OCI-LY3 (cell line): ENCODE measurements around the gene ATP1A1.

ENCODE experiments used
- H2AFZ ChIP-seq: fragments of 200-600, 300-600 bp; shearing (Covaris generic); 2 replicates; pipeline ENCODE4 v1.6.0; 2014; ENCODE audit warnings: antibody characterized with exemption, low read depth, low read length
- H3K27ac ChIP-seq: fragments of 200-600, 300-600 bp; sonication (generic); 2 replicates; pipeline ENCODE4 v1.5.1; 2014; ENCODE audit warnings: mild to moderate bottlenecking, low read length, moderate library complexity, mixed read lengths
- H3K27me3 ChIP-seq: fragments of 200-600, 300-600 bp; sonication (generic); 2 replicates; pipeline ENCODE4 v1.6.1; 2014; ENCODE audit warnings: low read depth, low read length, mixed read lengths
- H3K36me3 ChIP-seq: fragments of 200-600, 300-600 bp; sonication (generic); replicated peaks from 2 replicates; pipeline ENCODE3; 2014; ENCODE audit warnings: low read depth, low read length, mixed read lengths
- H3K4me1 ChIP-seq: fragments of 300-600, 200-600 bp; sonication (generic); 2 replicates; pipeline ENCODE4 v1.6.1; 2014; ENCODE audit warnings: low read length, mixed read lengths
- H3K4me2 ChIP-seq: fragments of 200-600, 300-600 bp; sonication (generic); 2 replicates; pipeline ENCODE4 v1.6.1; 2014; ENCODE audit warnings: low read length, mixed read lengths
- H3K4me3 ChIP-seq: fragments of 300-600, 200-600 bp; sonication (generic); 2 replicates; pipeline ENCODE4 v1.5.1; 2014; ENCODE audit warnings: antibody characterized with exemption, mild to moderate bottlenecking, low read length, moderate library complexity
- H3K79me2 ChIP-seq: fragments of 300-600, 200-600 bp; shearing (Covaris generic); 2 replicates; pipeline ENCODE4 v1.6.1; 2014; ENCODE audit warnings: mild to moderate bottlenecking, low read length, mixed read lengths
- H3K9ac ChIP-seq: fragments of 300-600, 200-600 bp; shearing (Covaris generic); 2 replicates; pipeline ENCODE4 v1.6.0; 2014; ENCODE audit warnings: mild to moderate bottlenecking, low read length, moderate library complexity
- H3K9me3 ChIP-seq: fragments of 200-600, 300-600 bp; shearing (Covaris generic); 2 replicates; pipeline ENCODE4 v1.6.1; 2014; ENCODE audit warnings: low read length, mixed read lengths; ENCODE audit not compliant: insufficient read depth
- H4K20me1 ChIP-seq: fragments of 200-600, 300-600 bp; sonication (generic); 2 replicates; pipeline ENCODE4 v1.6.1; 2016; ENCODE audit warnings: low read length, mixed read lengths; ENCODE audit not compliant: insufficient read depth
- EZH2phosphoT487 ChIP-seq: fragments of 200-600 bp; shearing (Covaris generic); IDR thresholded peaks from 2 replicates; pipeline ENCODE4 v1.6.1; 2018; ENCODE audit warnings: antibody characterized with exemption, mixed run types, low read depth
- TF ChIP-seq, protein P1 (sequence below): fragments of 200-600, 300-600 bp; sonication (generic); IDR thresholded peaks from 2 replicates; pipeline ENCODE4 v1.5.1; 2014; ENCODE audit warnings: antibody characterized with exemption, low read length, low read depth

Gene ATP1A1

DNA sequence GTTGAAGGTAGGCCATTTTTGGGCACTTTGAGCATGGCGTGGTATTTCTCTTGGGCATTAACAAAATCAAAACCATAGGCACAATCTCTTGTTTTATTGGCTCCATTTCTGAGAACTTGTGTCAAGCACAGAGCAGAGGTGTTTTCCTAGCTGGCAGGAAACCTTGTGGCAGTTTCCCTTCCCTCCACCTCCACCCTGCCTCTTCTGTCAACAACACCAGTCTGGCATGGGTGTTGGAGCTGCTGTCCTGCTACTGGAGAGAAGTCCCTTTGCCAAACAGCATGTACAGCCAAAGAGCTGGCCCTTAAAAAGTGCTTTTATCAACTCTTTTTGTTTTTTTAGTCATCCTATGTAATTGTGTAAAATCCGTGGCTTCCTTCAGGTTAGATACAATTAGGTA lies 16.0 kb downstream of the ATP1A1 start:
- TF ChIP-seq, protein P1, sequence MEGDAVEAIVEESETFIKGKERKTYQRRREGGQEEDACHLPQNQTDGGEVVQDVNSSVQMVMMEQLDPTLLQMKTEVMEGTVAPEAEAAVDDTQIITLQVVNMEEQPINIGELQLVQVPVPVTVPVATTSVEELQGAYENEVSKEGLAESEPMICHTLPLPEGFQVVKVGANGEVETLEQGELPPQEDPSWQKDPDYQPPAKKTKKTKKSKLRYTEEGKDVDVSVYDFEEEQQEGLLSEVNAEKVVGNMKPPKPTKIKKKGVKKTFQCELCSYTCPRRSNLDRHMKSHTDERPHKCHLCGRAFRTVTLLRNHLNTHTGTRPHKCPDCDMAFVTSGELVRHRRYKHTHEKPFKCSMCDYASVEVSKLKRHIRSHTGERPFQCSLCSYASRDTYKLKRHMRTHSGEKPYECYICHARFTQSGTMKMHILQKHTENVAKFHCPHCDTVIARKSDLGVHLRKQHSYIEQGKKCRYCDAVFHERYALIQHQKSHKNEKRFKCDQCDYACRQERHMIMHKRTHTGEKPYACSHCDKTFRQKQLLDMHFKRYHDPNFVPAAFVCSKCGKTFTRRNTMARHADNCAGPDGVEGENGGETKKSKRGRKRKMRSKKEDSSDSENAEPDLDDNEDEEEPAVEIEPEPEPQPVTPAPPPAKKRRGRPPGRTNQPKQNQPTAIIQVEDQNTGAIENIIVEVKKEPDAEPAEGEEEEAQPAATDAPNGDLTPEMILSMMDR = no peak
- TF ChIP-seq EZH2phosphoT487 = no peak
- no peak overlapping the region for H2AFZ ChIP-seq
- peaks cover 51% of the 10 kb centered on the region for H3K4me1 ChIP-seq
- H3K9ac ChIP-seq = no peak overlapping the region
- H3K27me3 ChIP-seq = no peaks in the 10 kb centered on the region
- H3K4me2 ChIP-seq = no peak overlapping the region
- no peaks in the 10 kb centered on the region for H3K9me3 ChIP-seq
- peaks cover 82% of the 10 kb centered on the region for H4K20me1 ChIP-seq
- no peak overlapping the region for H3K4me3 ChIP-seq
- no peak overlapping the region for H3K27ac ChIP-seq
- peaks cover 11% of the 10 kb centered on the region for H3K79me2 ChIP-seq
- H3K36me3 ChIP-seq = peaks cover 88% of the 10 kb centered on the region

DNA sequence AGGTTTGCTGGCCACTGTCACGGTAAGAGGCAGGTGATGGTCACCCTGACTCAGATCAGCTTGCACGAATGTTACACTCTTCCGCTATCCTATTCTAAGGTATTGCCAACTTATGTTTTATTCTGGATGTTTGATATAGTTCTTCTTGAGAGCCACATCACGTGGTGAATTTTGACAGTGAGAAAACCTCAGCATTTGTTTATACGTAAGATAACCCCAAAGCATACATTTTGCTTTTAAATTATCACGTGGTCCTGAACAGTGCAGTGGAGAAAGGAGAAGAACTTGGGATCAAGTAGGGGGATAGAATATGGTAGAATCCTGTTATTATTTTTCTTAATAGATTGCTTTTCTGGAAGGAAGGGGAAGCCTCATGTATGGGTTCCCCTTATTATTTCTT lies 16.6 kb downstream of the ATP1A1 start:
- Histone ChIP-seq H4K20me1 (peaks cover 82% of the 10 kb centered on the region), H3K36me3 (peaks cover 85% of the 10 kb centered on the region), H3K79me2 (0 out of 2 replicates have a peak, but pooled peaks cover 6% of the 10 kb centered on the region)

GRCh38 chr1:116390195-116390594 lies 17.2 kb downstream of the ATP1A1 start:
- Histone ChIP-seq H3K27me3 (no peaks in the 10 kb centered on the region), H3K4me1 (peaks cover 59% of the 10 kb centered on the region), H4K20me1 (peaks cover 82% of the 10 kb centered on the region), H3K4me3 (no peak overlapping the region), H3K9ac (no peak overlapping the region), H2AFZ (no peak overlapping the region), H3K9me3 (no peaks in the 10 kb centered on the region), H3K36me3 (peaks cover 85% of the 10 kb centered on the region), H3K27ac (no peak overlapping the region), H3K79me2 (0 out of 2 replicates have a peak, but pooled peaks cover 6% of the 10 kb centered on the region), H3K4me2 (peak overlapping the region; percentile 44)
- no peak for TF ChIP-seq EZH2phosphoT487
- TF ChIP-seq, protein P1 = no peak

More for the DNA sequence above, 16.6 kb downstream of the ATP1A1 start:
- H3K27me3 ChIP-seq = no peaks in the 10 kb centered on the region
- H3K9ac ChIP-seq = no peak overlapping the region
- H3K4me1 ChIP-seq = peaks cover 58% of the 10 kb centered on the region
- no peak overlapping the region for H3K4me3 ChIP-seq
- no peaks in the 10 kb centered on the region for H3K9me3 ChIP-seq
- TF ChIP-seq, protein P1 = no peak
- no peak for TF ChIP-seq EZH2phosphoT487
- no peak overlapping the region for H2AFZ ChIP-seq
- no peak overlapping the region for H3K27ac ChIP-seq
- peak overlapping the region; percentile 44 for H3K4me2 ChIP-seq

DNA sequence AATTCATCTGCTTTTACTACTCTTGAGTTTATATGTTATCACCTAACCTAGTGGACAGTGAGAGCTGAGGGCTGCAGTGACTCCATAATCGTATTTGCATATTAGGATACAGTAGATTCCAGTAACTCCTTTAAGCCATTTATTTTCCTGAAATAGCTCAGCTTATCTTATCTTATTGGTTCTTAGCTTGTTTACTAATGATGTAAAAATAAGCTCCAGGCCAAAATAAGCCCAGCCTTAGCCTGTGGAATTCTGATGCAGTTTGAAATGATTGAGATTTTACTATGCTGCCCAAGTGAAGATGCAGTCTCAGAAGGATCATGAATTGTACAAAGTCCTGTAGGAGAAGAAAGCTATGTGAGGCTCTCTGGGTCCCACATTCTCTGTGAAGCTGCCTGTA lies 18.1 kb downstream of the ATP1A1 start:
- Histone ChIP-seq H3K4me2 (no peak overlapping the region), H3K27me3 (no peaks in the 10 kb centered on the region), H3K9me3 (no peaks in the 10 kb centered on the region), H4K20me1 (peaks cover 78% of the 10 kb centered on the region), H3K79me2 (0 out of 2 replicates have a peak, but pooled peaks cover 6% of the 10 kb centered on the region), H3K36me3 (peaks cover 83% of the 10 kb centered on the region), H3K9ac (no peak overlapping the region), H3K4me1 (peaks cover 59% of the 10 kb centered on the region), H3K27ac (no peak overlapping the region), H2AFZ (no peak overlapping the region), H3K4me3 (no peak overlapping the region)
- no peak for TF ChIP-seq EZH2phosphoT487
- TF ChIP-seq, protein P1 = no peak
